CD4-positive, alpha-beta T cell treated with Interleukin-12 subunit alpha and Interleukin-12 subunit beta, for 1 hour (primary cell): Measurements from ENCODE around the gene TFPI2.

ENCODE experiments used
- DNase-seq: peaks from one replicate; pipeline ENCODE4 v3.0.0-alpha.2; 2020

Gene TFPI2

DNA sequence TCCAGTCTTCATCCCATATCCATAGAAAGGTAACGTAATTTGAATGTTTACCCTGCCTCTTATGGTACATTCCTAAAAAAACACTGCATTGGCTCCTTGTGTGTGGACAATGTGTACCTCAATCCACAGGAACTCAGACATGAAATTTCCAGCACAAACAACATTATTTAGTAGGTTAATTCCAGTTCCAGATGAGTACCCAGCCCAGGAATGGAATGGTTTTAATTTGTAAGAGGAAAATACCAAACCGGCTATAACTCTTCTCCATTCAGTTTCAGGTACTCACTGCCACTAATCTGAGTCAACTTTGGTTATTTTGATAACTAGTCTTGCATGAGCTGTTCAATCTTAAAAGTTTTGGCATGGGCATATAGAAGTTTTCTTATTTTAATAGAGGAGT lies 39.0 kb downstream of the TFPI2 start:
- no peak for DNase-seq

DNA sequence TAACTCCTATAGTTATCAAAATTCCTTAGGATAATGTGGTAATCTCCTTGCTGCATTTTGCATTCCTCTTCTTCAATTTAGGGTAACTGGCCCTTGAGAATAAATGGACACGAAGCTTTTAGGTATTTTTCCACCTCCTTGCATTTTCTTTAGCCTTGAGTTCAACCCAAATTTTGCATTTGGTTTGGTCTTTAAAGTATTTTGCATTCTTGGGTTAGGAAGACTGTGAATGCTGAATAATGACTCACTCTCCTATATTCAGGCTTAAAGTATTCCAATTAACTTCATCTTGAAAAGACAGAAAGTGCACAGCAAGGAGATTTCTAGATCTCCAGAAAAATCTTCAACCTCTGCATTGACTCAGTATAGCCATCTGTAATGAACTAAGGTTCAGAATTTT lies 47.3 kb downstream of the TFPI2 start:
- no peak for DNase-seq

DNA sequence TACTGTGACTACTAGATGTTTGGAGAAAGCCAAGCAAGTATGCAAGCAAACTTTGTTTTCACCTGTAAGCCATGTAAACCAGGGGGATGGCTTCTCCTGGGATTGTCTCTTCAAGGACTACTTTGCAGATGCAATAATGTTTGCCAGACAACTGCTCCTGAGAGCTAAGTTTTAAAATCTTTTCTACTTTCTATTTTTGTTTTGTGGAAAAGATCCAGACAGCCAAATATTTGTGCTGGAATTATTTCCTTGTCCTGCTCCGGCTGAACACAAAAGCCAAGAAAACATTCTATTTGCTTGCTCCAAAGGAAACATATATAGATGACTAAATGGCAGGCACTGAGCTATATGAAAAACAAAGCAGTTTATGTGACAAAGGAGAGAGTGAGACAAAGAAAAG lies 51.6 kb downstream of the TFPI2 start:
- DNase-seq: no peak

DNA sequence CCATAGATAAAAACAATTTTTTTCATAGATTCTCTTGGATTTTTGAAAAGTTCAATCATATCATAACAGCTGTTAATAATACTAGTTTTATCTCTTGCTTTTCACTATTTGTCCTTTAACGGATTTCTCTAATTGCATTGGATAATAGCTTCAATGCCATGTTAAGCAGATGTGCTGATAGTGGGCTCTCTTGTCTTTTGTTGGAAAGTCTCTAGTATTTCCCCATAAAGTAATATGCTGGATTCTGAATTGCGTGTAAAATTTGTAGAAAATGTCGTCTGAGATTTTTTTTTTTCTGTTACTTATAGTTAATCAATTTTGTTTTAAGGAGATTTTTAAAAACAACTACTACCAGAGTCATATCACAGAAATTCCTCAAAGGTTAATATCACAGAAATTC lies 53.3 kb downstream of the TFPI2 start:
- DNase-seq: no peak

DNA sequence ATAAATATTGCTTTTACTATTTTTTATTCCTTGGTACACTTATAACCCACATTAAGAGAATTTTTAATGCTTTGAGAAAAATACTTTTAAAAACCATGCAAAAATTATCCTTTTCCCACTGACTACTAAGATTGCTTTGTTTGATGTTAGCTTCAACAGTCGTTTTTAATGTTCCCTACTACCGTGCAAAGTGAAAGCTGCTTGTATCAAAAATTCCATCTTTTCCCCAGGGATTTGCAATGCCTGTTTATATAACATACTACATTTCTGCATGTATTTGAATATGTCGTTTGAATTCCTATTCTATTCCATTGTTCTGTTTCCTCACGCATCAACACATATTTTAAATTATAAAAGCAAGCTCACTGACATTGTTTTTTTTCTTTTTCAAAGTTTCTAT lies 54.4 kb downstream of the TFPI2 start:
- DNase-seq: no peak

DNA sequence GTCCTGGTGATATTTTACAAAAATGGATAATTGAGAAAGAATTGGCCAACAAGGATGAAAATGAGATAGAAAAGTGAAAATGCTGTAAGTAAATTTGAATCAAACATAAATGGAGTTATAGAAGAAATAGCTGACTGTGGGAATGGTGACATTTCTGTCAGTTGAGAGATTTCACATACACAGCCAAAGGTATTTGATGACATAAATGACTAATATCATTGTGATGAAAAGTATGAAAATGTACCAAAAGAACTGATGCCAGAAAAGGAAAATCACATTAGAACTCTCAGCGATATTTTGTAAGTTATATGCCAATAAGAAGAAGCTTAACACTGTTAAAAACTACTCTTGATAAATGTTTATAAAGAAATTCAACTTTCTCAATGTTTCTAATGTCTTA lies 54.9 kb downstream of the TFPI2 start:
- DNase-seq: no peak
